Measurements from ENCODE around the gene DIRAS3.
"Not testable (repeated sequence)": the region's sequence is repeated elsewhere in the genome, so short reads cannot be mapped to it uniquely, and the experiment has no call there.

The DIRAS3 gene

DNA sequence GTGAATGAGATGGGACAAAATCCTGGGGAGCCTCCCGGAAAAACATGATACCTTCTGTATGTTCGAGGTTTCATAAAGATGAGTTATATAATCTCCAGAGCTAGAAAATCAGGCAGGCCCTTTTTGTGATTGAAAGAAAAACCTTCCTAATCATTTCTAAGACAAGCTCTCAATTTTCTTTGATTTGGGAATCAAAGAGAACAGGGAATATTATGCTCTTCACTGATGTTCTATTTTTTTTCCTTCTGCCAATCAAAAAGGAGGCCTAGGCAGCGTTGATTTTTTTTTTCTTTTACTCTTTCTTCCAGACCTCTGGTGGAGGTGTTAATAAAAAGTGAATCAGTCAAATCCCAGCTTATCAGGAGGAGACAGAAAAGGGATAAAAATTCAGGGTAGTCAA is 34.5 kb downstream of the DIRAS3 start:
- no peak overlapping the region for H3K4me3 ChIP-seq (ENCODE audit: low read depth, low read length)
- TF ChIP-seq, protein P1, sequence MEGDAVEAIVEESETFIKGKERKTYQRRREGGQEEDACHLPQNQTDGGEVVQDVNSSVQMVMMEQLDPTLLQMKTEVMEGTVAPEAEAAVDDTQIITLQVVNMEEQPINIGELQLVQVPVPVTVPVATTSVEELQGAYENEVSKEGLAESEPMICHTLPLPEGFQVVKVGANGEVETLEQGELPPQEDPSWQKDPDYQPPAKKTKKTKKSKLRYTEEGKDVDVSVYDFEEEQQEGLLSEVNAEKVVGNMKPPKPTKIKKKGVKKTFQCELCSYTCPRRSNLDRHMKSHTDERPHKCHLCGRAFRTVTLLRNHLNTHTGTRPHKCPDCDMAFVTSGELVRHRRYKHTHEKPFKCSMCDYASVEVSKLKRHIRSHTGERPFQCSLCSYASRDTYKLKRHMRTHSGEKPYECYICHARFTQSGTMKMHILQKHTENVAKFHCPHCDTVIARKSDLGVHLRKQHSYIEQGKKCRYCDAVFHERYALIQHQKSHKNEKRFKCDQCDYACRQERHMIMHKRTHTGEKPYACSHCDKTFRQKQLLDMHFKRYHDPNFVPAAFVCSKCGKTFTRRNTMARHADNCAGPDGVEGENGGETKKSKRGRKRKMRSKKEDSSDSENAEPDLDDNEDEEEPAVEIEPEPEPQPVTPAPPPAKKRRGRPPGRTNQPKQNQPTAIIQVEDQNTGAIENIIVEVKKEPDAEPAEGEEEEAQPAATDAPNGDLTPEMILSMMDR (IDR thresholded peaks at IDR 0.05; ENCODE audit: low read depth, low read length): no peak
- TF ChIP-seq POLR2A (IDR thresholded peaks at IDR 0.05; ENCODE audit: extremely low read depth, insufficient read length): no peak
- no peak for TF ChIP-seq MYC (IDR thresholded peaks at IDR 0.05; ENCODE audit: low read depth, low read length)
- TF ChIP-seq, protein P2, sequence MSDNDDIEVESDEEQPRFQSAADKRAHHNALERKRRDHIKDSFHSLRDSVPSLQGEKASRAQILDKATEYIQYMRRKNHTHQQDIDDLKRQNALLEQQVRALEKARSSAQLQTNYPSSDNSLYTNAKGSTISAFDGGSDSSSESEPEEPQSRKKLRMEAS (IDR thresholded peaks at IDR 0.05; ENCODE audit: low read depth, low read length): no peak
- DNase-seq (ENCODE audit: low read depth): no peak

DNA sequence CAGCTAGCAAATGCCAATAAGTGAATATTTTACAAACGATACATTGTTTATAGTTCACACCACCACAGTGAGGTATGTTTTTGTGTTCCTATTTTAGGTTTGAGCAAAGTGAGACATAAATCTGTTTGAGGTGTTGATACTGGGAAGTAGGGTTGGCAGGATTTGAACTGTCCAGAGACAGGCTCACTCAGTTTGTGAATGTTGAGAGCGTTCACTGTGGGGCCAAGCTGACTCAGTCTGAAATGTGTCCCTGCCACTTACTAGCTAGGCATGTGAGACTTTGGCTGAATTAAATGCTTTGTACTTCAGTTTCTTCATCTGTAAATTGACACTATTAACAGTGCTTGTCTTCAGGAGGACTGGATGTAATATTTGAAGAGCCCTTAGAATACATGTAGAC is 35.1 kb downstream of the DIRAS3 start:
- no peak for DNase-seq (ENCODE audit: low read depth)
- TF ChIP-seq POLR2A (IDR thresholded peaks at IDR 0.05; ENCODE audit: extremely low read depth, insufficient read length): no peak
- TF ChIP-seq, protein P1 (IDR thresholded peaks at IDR 0.05; ENCODE audit: low read depth, low read length): no peak
- TF ChIP-seq MYC (IDR thresholded peaks at IDR 0.05; ENCODE audit: low read depth, low read length): no peak
- TF ChIP-seq, protein P2 (IDR thresholded peaks at IDR 0.05; ENCODE audit: low read depth, low read length): no peak
- no peak overlapping the region for H3K4me3 ChIP-seq (ENCODE audit: low read depth, low read length)

DNA sequence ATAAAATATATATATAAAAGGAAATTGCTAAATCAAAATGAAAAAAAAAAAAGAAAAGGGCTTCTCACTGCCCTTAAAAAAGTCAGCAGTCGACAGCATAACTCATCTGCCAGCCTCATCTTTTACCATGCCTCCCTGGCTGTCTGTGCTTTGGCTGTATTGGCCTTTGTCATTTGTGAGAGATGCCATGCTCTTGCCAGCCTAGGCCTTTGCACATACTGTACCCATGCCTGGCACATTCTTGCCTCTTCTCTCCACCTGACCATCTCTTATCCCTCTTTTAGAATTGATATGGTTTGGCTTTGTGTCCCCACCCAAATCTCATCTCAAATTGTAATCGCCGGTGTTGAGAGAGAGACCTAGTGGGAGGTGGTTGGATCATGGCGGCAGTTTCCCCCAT is 37.1 kb downstream of the DIRAS3 start:
- no peak for DNase-seq (ENCODE audit: low read depth)

DNA sequence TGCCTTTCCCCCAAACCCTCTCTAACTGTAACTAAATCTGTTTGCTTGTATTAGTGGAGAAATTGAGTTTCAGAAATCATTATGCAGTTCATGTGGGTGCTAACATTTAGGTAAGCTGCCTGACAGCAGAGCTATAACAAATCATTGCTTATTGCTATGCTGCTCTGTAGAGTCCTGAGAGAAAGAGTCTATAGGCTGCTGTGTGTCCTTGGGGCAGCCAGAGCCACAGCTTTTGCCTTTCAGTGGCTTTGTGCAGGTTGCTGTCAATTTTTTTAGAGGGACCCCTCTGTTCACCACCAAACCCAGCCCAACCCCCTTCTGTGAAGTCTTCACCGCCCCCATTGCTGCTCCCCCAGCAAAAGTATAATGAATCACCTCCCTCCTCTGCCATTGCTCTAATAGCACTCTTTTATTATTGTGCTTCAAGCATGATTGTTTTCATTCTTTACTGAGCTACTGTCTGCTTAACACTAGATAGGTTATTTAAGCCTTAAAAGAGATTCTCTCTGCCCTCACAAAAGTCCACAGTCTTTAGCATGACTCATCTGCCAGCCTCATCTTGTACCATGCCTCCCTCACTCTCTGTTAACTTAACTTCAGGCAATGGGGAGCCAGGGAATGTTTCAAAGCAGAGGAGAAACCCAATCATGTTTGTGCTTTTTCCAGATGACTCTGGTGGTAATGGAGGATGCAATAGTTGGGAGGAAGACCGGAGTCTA is 38.6 kb downstream of the DIRAS3 start:
- no peak for DNase-seq (ENCODE audit: low read depth)
- TF ChIP-seq MYC (IDR thresholded peaks at IDR 0.05; ENCODE audit: low read depth, low read length): no peak
- TF ChIP-seq POLR2A (IDR thresholded peaks at IDR 0.05; ENCODE audit: extremely low read depth, insufficient read length): no peak
- no peak overlapping the region for H3K4me3 ChIP-seq (ENCODE audit: low read depth, low read length)

More for the DNA sequence above, 37.1 kb downstream of the DIRAS3 start:
- no peak overlapping the region for H3K4me3 ChIP-seq (ENCODE audit: low read depth, low read length)
- TF ChIP-seq, protein P1 (IDR thresholded peaks at IDR 0.05; ENCODE audit: low read depth, low read length): no peak
- TF ChIP-seq MYC (IDR thresholded peaks at IDR 0.05; ENCODE audit: low read depth, low read length) (no peak), POLR2A (IDR thresholded peaks at IDR 0.05; ENCODE audit: extremely low read depth, insufficient read length) (no peak)
- TF ChIP-seq, protein P2 (IDR thresholded peaks at IDR 0.05; ENCODE audit: low read depth, low read length): no peak

DNA sequence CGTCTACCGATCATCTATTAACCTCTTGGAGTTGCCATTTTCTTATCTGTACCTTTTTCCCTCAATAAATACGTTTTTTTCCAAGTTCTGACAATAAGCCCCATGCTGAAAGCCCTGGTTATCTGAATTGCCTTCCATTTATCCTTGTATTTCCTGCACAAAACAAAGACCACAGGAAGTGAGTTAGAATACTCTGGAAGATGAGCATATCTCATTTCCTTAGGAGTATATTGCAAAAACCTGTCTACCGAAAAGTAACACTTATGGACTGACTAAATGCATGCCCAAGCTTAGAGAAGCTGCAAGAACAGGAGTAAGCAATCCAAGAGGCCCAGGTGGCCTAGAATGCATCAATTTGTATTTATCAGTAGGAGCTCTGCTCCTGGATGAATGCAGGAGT is 39.9 kb downstream of the DIRAS3 start:
- no peak overlapping the region for H3K4me3 ChIP-seq (ENCODE audit: low read depth, low read length)
- TF ChIP-seq POLR2A (IDR thresholded peaks at IDR 0.05; ENCODE audit: extremely low read depth, insufficient read length) (no peak), MYC (IDR thresholded peaks at IDR 0.05; ENCODE audit: low read depth, low read length) (no peak)
- TF ChIP-seq, protein P2 (IDR thresholded peaks at IDR 0.05; ENCODE audit: low read depth, low read length): no peak
- TF ChIP-seq, protein P1 (IDR thresholded peaks at IDR 0.05; ENCODE audit: low read depth, low read length): no peak
- DNase-seq (ENCODE audit: low read depth): no peak

DNA sequence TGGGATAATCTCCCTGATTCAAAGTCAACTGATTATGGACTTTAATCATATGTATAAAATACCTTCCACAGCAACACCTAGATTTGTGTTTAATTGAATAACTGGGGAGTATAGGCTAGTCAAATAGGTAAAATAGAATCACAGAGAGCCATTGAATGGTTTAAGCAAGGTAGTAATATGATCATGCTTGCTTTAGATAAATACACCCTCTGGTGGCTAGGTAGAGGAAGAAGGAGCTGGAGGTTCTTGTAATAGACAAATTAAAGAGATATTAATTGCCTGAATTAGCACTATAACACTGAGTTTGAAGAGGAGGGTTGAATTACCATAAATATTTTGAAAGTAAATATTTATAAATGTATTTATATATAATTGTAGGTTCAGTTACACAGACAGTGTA is 40.3 kb downstream of the DIRAS3 start:
- H3K4me3 ChIP-seq (ENCODE audit: low read depth, low read length): no peak overlapping the region
- DNase-seq (ENCODE audit: low read depth): no peak
- TF ChIP-seq, protein P1 (IDR thresholded peaks at IDR 0.05; ENCODE audit: low read depth, low read length): no peak
- no peak for TF ChIP-seq MYC (IDR thresholded peaks at IDR 0.05; ENCODE audit: low read depth, low read length)
- TF ChIP-seq POLR2A (IDR thresholded peaks at IDR 0.05; ENCODE audit: extremely low read depth, insufficient read length): no peak
- TF ChIP-seq, protein P2 (IDR thresholded peaks at IDR 0.05; ENCODE audit: low read depth, low read length): no peak

DNA sequence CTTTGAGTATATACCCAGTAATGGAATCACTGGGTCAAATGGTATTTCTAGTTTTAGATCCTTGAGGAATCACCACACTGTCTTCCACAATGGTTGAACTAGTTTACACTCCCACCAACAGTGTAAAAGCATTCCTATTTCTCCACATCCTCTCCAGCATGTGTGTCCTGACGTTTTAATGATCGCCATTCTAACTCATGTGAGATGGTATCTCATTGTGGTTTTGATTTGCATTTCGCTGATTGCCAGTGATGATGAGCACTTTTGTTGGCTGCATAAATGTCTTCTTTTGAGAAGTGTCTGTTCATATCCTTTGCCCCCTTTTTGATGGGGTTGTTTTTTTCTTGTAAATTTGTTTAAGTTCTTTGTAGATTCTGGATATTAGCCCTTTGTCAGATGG is 46.8 kb downstream of the DIRAS3 start:
- not testable (repeated sequence) for H3K4me3 ChIP-seq (ENCODE audit: low read depth, low read length); DNase-seq (ENCODE audit: low read depth)
